Neural cell (in vitro differentiated cells): ENCODE results near the gene RFX4. TPM values are rescaled to one million over a fixed set of nuclear protein-coding genes. Genes with fewer than 3 reads are reported as not detected.

Experiments
- polyA plus RNA-seq: library from polyadenylated mRNA; depleted of rRNA; stranded (reverse); fragments of >200 nt; gene quantifications from 2 replicates; pipeline ENCODE4 v1.2.3, GENCODE V29; 2014

The RFX4 gene
- polyA plus RNA-seq, 1 donor from 2014 or later = 0.22 TPM

Other genes with a start within 250 kb of the RFX4 start
- gene POLR3B, start 225.3 kb upstream of the RFX4 start, polyA plus RNA-seq = 4.3 and 5.7 TPM in 2 replicates
- gene RIC8B, start 191.7 kb downstream of the RFX4 start, polyA plus RNA-seq = 30.0 and 37.6 TPM in 2 replicates